ENCODE results near the gene BRPF1. TPM values are rescaled to one million over a fixed set of nuclear protein-coding genes. Genes with fewer than 3 reads are reported as not detected.

Gene BRPF1
- total RNA-seq, 1 donor from 2014 or later = 21.3 TPM

DNA sequence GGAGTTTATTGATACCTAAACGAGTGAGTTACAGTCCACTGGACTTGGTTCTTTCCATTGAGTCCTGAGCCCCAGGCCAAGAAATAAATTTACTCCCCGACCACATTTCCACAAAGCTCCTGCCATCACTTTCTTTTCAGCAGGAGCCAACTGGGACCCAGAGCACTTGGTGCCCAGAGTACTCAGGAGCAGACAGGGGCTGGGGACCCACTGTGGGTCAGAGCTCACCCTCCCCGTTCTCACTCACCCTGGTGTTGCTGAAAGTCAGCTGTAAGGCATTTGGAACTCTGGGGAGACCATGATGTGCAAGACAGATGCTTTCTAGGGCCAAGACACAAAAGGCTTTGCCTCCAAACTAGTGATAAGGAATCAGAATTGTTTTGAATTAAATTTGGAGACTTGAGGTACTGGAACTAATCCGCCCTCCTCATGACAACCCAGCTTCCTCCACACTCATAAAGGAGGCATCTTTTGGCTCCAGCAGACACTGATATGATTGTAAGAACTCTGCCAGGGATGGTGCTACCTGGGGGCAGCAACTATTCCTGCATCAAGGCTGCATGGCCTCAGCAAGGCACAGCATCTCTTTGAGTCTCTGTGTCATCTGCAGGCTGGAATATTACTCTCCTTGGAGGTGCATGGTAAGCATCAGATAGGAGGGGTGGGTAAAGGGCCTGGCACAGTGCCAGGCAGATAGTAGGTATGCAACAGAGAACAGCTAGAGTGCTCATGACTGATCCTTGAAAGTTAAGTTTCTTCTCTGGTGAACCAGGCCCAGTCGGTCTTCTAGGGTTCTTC is 45.6 kb downstream of the BRPF1 start:
- TF ChIP-seq, protein P1, sequence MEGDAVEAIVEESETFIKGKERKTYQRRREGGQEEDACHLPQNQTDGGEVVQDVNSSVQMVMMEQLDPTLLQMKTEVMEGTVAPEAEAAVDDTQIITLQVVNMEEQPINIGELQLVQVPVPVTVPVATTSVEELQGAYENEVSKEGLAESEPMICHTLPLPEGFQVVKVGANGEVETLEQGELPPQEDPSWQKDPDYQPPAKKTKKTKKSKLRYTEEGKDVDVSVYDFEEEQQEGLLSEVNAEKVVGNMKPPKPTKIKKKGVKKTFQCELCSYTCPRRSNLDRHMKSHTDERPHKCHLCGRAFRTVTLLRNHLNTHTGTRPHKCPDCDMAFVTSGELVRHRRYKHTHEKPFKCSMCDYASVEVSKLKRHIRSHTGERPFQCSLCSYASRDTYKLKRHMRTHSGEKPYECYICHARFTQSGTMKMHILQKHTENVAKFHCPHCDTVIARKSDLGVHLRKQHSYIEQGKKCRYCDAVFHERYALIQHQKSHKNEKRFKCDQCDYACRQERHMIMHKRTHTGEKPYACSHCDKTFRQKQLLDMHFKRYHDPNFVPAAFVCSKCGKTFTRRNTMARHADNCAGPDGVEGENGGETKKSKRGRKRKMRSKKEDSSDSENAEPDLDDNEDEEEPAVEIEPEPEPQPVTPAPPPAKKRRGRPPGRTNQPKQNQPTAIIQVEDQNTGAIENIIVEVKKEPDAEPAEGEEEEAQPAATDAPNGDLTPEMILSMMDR (IDR thresholded peaks at IDR 0.05; ENCODE audit: insufficient read depth, low read length, poor library complexity, severe bottlenecking) = no peak
- no peak for DNase-seq (ENCODE audit: low read depth)
- Histone ChIP-seq H3K27me3 (ENCODE audit: control insufficient read depth, insufficient read depth, low read length) (no peaks in the 10 kb centered on the region), H3K36me3 (ENCODE audit: control insufficient read depth, insufficient read depth, low read length) (peaks cover 2% of the 10 kb centered on the region), H3K4me3 (ENCODE audit: low read depth, low read length) (no peak overlapping the region)

DNA sequence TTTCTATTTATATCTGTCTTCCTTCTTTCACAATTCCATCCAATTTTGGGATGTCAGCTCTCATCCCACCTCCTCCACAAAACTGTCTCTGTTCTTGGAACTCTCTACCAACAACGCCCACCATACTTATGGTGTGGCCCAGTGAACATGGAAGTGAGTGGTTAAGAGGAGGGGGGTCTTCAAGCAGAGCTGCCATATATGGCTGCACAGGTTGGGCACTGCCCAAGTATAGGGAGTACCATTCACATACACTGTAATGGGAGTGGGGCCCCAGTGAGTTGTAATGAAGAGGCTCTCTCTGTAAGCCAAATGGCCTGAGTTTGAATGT is 46.1 kb downstream of the BRPF1 start:
- H3K36me3 ChIP-seq (ENCODE audit: control insufficient read depth, insufficient read depth, low read length) = peaks cover 2% of the 10 kb centered on the region
- H3K27me3 ChIP-seq (ENCODE audit: control insufficient read depth, insufficient read depth, low read length) = no peaks in the 10 kb centered on the region
- TF ChIP-seq, protein P1 (IDR thresholded peaks at IDR 0.05; ENCODE audit: insufficient read depth, low read length, poor library complexity, severe bottlenecking) = no peak
- no peak for DNase-seq (ENCODE audit: low read depth)
- no peak overlapping the region for H3K4me3 ChIP-seq (ENCODE audit: low read depth, low read length)

GRCh38 chr3:9778143-9779074 is 46.9 kb downstream of the BRPF1 start:
- Histone ChIP-seq H3K4me3 (ENCODE audit: low read depth, low read length) (no peak overlapping the region), H3K36me3 (ENCODE audit: control insufficient read depth, insufficient read depth, low read length) (peaks cover 2% of the 10 kb centered on the region), H3K27me3 (ENCODE audit: control insufficient read depth, insufficient read depth, low read length) (no peaks in the 10 kb centered on the region)
- TF ChIP-seq, protein P1 (IDR thresholded peaks at IDR 0.05; ENCODE audit: insufficient read depth, low read length, poor library complexity, severe bottlenecking) = no peak
- DNase-seq (ENCODE audit: low read depth) = peak; percentile 25

GRCh38 chr3:9779075-9779593 is 47.6 kb downstream of the BRPF1 start:
- peaks cover 4% of the 10 kb centered on the region for H3K36me3 ChIP-seq (ENCODE audit: control insufficient read depth, insufficient read depth, low read length)
- H3K4me3 ChIP-seq (ENCODE audit: low read depth, low read length) = no peak overlapping the region
- TF ChIP-seq, protein P1 (IDR thresholded peaks at IDR 0.05; ENCODE audit: insufficient read depth, low read length, poor library complexity, severe bottlenecking) = no peak
- H3K27me3 ChIP-seq (ENCODE audit: control insufficient read depth, insufficient read depth, low read length) = no peaks in the 10 kb centered on the region
- no peak for DNase-seq (ENCODE audit: low read depth)

GRCh38 chr3:9779721-9780457 is 48.4 kb downstream of the BRPF1 start:
- DNase-seq (ENCODE audit: low read depth) = no peak
- peaks cover 4% of the 10 kb centered on the region for H3K36me3 ChIP-seq (ENCODE audit: control insufficient read depth, insufficient read depth, low read length)
- TF ChIP-seq, protein P1 (IDR thresholded peaks at IDR 0.05; ENCODE audit: insufficient read depth, low read length, poor library complexity, severe bottlenecking) = no peak

More at GRCh38 chr3:9779721-9780457, 48.4 kb downstream of the BRPF1 start:
- Histone ChIP-seq H3K4me3 (ENCODE audit: low read depth, low read length) (no peak overlapping the region), H3K27me3 (ENCODE audit: control insufficient read depth, insufficient read depth, low read length) (no peaks in the 10 kb centered on the region)
